Naive thymus-derived CD8-positive, alpha-beta T cell (primary cell): ENCODE measurements around the gene CCT6A. TPM values are rescaled to one million over a fixed set of nuclear protein-coding genes. Genes with fewer than 3 reads are reported as not detected.
"Not testable (repeated sequence)": the region's sequence is repeated elsewhere in the genome, so short reads cannot be mapped to it uniquely, and the experiment has no call there.

ENCODE experiments used
- ATAC-seq, 2 donors: fragments of 150-1000 bp; cut with Tn5 transposase in 1 of 2; sonication (Bioruptor Pico), chemical (Tn5 transposase) in 1 of 2; 1 replicate in 1 of 2; 2 replicates in 1 of 2; pipeline ENCODE4 v1.10.0; 2021; ENCODE audit warnings: mild to moderate bottlenecking in 2 of 2, moderate library complexity in 2 of 2
- POLR2A ChIA-PET: fragments of 350-600 bp; sonication (Branson Sonifier 250); formaldehyde crosslinking; loops from one replicate; lab custom pipeline; 2021; ENCODE audit warnings: antibody characterized with exemption; lab: Charles Lee
- DNase-seq, 10 donors: peaks; one replicate each; pipeline versions ENCODE4 v3.0.0 to v3.0.0-alpha.2; 2020 to 2022
- H3K27ac Mint-ChIP-seq, 10 donors: one replicate each; pipeline ENCODE4 v1.8.0; 2020 to 2022; ENCODE audit warnings: mild to moderate bottlenecking in 10 of 10, mixed read lengths in 10 of 10, moderate library complexity in 4 of 10, inconsistent platforms in 1 of 10
- H3K27me3 Mint-ChIP-seq, 5 donors: one replicate each; pipeline ENCODE4 v1.8.0; 2021 to 2022; ENCODE audit warnings: mixed read lengths in 5 of 5
- H3K36me3 Mint-ChIP-seq, 3 donors: one replicate each; pipeline ENCODE4 v1.8.0; 2020 to 2022; ENCODE audit warnings: mixed read lengths in 3 of 3, mild to moderate bottlenecking in 2 of 3, inconsistent platforms in 1 of 3
- H3K4me1 Mint-ChIP-seq, 4 donors: one replicate each; pipeline ENCODE4 v1.8.0; 2021 to 2022; ENCODE audit warnings: mixed read lengths in 4 of 4
- H3K4me3 Mint-ChIP-seq, 10 donors: one replicate each; pipeline ENCODE4 v1.8.0; 2020 to 2022; ENCODE audit warnings: mild to moderate bottlenecking in 10 of 10, mixed read lengths in 10 of 10, moderate library complexity in 6 of 10, inconsistent platforms in 1 of 10
- H3K9me3 Mint-ChIP-seq, 9 donors: one replicate each; pipeline ENCODE4 v1.8.0; 2020 to 2022; ENCODE audit warnings: mixed read lengths in 9 of 9, mild to moderate bottlenecking in 3 of 9, inconsistent platforms in 1 of 9, moderate library complexity in 1 of 9
- polyA plus RNA-seq, 3 donors: library from polyadenylated mRNA; unstranded; fragments of 300-500 nt; fragmentation: Illumina TruSeq; gene quantifications; one replicate each; pipeline ENCODE4 v1.2.3, GENCODE V29; 2021
- total RNA-seq, 8 experiments: library from RNA in 2 of 8; stranded (reverse) in 2 of 8; gene quantifications; one replicate each; pipeline ENCODE4 v1.2.3 and lab custom pipeline; 2021 to 2026

Gene CCT6A
- total and polyA plus RNA-seq, 5 experiments from 2014 or later, result 85.4 to 103 (median 90.3) TPM

DNA sequence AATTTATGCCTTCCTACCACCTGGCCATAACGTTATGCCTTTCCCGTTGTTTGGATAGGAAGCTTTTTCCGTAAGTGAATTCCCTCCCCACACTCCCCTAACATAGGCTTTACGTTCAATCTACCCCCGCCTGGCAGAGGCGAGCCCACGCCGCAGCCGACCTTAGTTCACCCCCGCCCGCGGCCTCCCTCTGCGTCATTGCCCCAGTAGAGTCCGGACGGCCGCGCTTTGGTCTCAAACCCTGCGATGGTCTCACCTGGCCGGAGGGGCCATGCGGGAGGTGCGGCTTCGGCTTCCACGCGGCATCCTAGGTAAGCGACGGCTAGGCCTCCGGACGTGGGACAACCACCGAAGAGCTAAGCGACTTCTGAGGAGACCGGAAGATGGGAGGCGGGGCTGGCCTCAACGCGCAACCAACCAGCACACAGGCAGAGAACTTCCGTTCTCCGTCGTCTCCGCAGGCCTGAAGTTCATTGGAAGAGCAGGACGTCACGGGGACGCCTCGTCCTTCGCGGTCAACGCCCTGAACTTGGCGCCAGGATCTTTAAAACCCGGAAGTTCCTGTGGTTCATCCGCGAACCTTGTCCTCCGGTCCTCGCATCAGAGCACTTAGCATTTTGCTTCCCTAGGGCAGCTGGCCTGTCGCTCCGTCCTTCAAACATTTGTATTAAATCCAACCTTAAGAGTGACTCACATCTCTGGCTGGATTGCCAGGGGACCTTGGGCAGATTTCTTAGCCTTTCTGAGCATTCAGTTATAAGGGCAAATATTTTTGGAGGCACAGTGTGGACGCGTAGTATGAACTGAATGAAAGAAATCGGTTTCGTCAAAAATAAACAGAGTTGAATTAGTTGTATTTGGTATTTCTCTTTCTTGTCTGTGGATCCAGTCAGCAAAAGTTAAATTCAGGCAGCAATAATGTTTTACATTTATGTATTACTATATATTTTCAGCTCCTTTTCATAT lies 54.8 kb downstream of the CCT6A start, which contains the start of gene CHCHD2:
Gene CHCHD2 (minus strand): TSS at position 369 of the 966 bp plus-strand sequence. CDS start 63 bp downstream, at position 306.
- peaks cover 0 to 3% (median 0%) of the 10 kb centered on the region in 5 donors for H3K27me3 Mint-ChIP-seq
- peaks cover 0 to 7% (median 0%) of the 10 kb centered on the region in 9 donors for H3K9me3 Mint-ChIP-seq
- peaks cover 11 to 44% (median 37%) of the 10 kb centered on the region in 4 donors for H3K4me1 Mint-ChIP-seq
- peaks cover 0 to 39% (median 11%) of the 10 kb centered on the region in 3 donors for H3K36me3 Mint-ChIP-seq
- H3K27ac Mint-ChIP-seq, result peak within 1 kb of the TSS; percentile 97 to 100 (median 99)
- peak; percentile 95 to 97 for ATAC-seq
- peak; percentile 79 to 97 (median 92) for DNase-seq
- peak within 1 kb of the TSS; percentile 92 to 98 (median 96) for H3K4me3 Mint-ChIP-seq
- POLR2A ChIA-PET, result interaction anchor here (0.9 to 1.9 kb wide), 12 partner anchors 39 to 740 kb away, joined by 3 to 21 read pairs (median 4); partner anchors contain the start of genes CCT6A, PSPH and SUMF2

DNA sequence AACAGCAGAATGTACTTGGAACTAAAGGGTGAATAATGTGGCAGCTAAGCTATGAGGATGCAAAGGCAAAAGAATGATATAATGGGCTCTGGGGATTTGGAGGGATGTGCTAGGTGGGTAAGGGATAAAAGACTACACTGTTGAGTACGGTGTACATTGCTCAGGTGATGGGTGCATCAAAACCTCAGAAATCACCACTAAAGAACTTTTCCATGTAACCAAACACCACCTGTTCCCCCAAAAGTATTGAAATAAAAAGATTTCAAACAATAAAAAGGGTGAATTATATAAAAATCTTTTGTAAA lies 56.3 kb downstream of the CCT6A start:
- POLR2A ChIA-PET, result interaction anchor here (0.7 to 1.4 kb wide), 2 partner anchors 18 to 147 kb away, joined by 3 to 4 read pairs; no protein-coding TSS in a partner anchor
- ATAC-seq (no peak), DNase-seq (no peak)
- Mint-ChIP-seq H3K27me3 (peaks cover 0 to 3% (median 0%) of the 10 kb centered on the region in 5 donors), H3K9me3 (peaks cover 0 to 7% (median 0%) of the 10 kb centered on the region in 9 donors), H3K36me3 (peaks cover 0 to 24% (median 7%) of the 10 kb centered on the region in 3 donors), H3K4me3 (peak overlapping the region in 8 of 10 donors; percentile 59 to 98 (median 96)), H3K4me1 (peaks cover 11 to 40% (median 37%) of the 10 kb centered on the region in 4 donors), H3K27ac (peak overlapping the region in 9 of 10 donors; percentile 97 to 100 (median 99))

- POLR2A ChIA-PET, result no interaction called here
- no peak for DNase-seq
- Mint-ChIP-seq H3K27ac (no peak overlapping the region), H3K4me3 (no peak overlapping the region), H3K36me3 (peaks cover 0 to 4% (median 4%) of the 10 kb centered on the region in 3 donors), H3K27me3 (peaks cover 0 to 10% (median 4%) of the 10 kb centered on the region in 5 donors), H3K9me3 (peaks cover 0 to 7% (median 0%) of the 10 kb centered on the region in 9 donors), H3K4me1 (peaks cover 9 to 24% (median 22%) of the 10 kb centered on the region in 4 donors)
- no peak for ATAC-seq
Measured at GRCh38 chr7:56110611-56111010, 59.0 kb downstream of the CCT6A start.

DNA sequence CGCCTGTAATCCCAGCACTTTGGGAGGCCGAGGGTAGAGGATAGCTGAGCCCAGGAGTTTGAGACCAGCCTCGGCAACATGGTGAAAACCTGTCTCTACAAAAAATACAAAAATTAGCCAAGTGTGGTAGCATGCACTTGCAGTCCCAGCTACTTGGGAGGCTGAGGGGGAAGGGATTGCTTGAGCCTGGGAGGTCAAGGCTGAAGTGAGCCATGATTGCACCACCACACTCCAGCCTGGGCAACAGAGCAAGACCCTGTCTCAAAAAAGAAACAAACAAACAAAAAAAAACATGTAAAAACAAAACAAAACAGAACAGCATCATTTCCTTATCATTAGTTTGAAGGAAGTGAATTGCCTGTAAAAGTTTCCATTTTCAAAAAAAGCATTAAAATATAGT lies 60.7 kb downstream of the CCT6A start:
- H3K27ac Mint-ChIP-seq, H3K36me3 Mint-ChIP-seq, H3K9me3 Mint-ChIP-seq, H3K4me3 Mint-ChIP-seq, ATAC-seq, DNase-seq: not testable (repeated sequence)
- peaks cover 2 to 11% (median 10%) of the 10 kb centered on the region in 4 donors for H3K4me1 Mint-ChIP-seq
- peaks cover 0 to 23% (median 15%) of the 10 kb centered on the region in 5 donors for H3K27me3 Mint-ChIP-seq
- POLR2A ChIA-PET, result interaction anchor here (0.7 kb wide), 2 partner anchors 307 to 485 kb away, joined by 4 to 5 read pairs; no protein-coding TSS in a partner anchor

Other genes starting within 250 kb of the CCT6A start
- gene SEPTIN14, start 189.0 kb upstream of the CCT6A start, total RNA-seq, result not detected
- gene SEPTIN14, start 189.0 kb upstream of the CCT6A start, polyA plus RNA-seq, result not detected
- gene ZNF713, start 164.3 kb upstream of the CCT6A start, total RNA-seq, result 1 to 10 TPM; 3.9 to 4.6 TPM
- 1 to 10 TPM in 2 of 3 donors, not detected in 1; 1.5 to 3.8 TPM for gene ZNF713, start 164.3 kb upstream of the CCT6A start, polyA plus RNA-seq
- gene MRPS17, start 99.9 kb upstream of the CCT6A start, total RNA-seq, result 10 to 100 TPM; 11.4 to 14.6 TPM
- 10 to 100 TPM; 18.0 to 21.4 (median 20.8) TPM for gene MRPS17, start 99.9 kb upstream of the CCT6A start, polyA plus RNA-seq
- 10 to 100 TPM; 27.6 to 33.5 TPM for gene NIPSNAP2, start 87.2 kb upstream of the CCT6A start, total RNA-seq
- gene NIPSNAP2, start 87.2 kb upstream of the CCT6A start, polyA plus RNA-seq, result 10 to 100 TPM; 36.3 to 47.9 (median 40.3) TPM
- 1 to 10 TPM; 6.2 to 7.8 TPM for gene PSPH, start 321 bp upstream of the CCT6A start, total RNA-seq
- gene PSPH, start 321 bp upstream of the CCT6A start, polyA plus RNA-seq, result 1 to 10 TPM; 5.7 to 8.0 (median 6.9) TPM
- 100 to 1,000 TPM; 168 to 176 TPM for gene SUMF2, start 12.5 kb downstream of the CCT6A start, total RNA-seq
- 100 to 1,000 TPM; 135 to 171 (median 140) TPM for gene SUMF2, start 12.5 kb downstream of the CCT6A start, polyA plus RNA-seq
- gene PHKG1, start 41.2 kb downstream of the CCT6A start, total RNA-seq, result 1 to 10 TPM; 2.6 to 2.9 TPM
- gene PHKG1, start 41.2 kb downstream of the CCT6A start, polyA plus RNA-seq, result under 1 TPM; 0.23 to 0.43 (median 0.30) TPM
- gene CHCHD2, start 54.7 kb downstream of the CCT6A start, total RNA-seq, result 100 to 1,000 TPM; 155 to 158 TPM
- 100 to 1,000 TPM; 415 to 515 (median 454) TPM for gene CHCHD2, start 54.7 kb downstream of the CCT6A start, polyA plus RNA-seq
- not detected for gene NUPR2, start 64.7 kb downstream of the CCT6A start, total RNA-seq
- gene NUPR2, start 64.7 kb downstream of the CCT6A start, polyA plus RNA-seq, result 1 to 10 TPM in 2 of 3 donors, not detected in 1; 1.1 to 2.0 TPM